Motor neuron (in vitro differentiated cells): Measurements from ENCODE around the gene NCKAP5. TPM values are rescaled to one million over a fixed set of nuclear protein-coding genes. Genes with fewer than 3 reads are reported as not detected.

Source experiments
- ATAC-seq, 8 experiments: fragments of 200-7000 bp; cut with Tn5 transposase; replicated peaks in 6 of 8; 2 replicates each; pipeline ENCODE4 v1.8.0; 2021; ENCODE audit warnings: mild to moderate bottlenecking in 8 of 8, moderate library complexity in 8 of 8
- H3K27ac ChIP-seq, 2 donors: fragments of 250-450 bp; sonication (Bioruptor Pico); 2 replicates each; pipeline ENCODE4 v1.9.0; 2021; ENCODE audit warnings: antibody characterized with exemption in 2 of 2, mild to moderate bottlenecking in 2 of 2, moderate library complexity in 1 of 2
- H3K4me1 ChIP-seq, 2 donors: fragments of 250-450 bp; sonication (Bioruptor Pico); replicated peaks in 1 of 2; 2 replicates each; pipeline ENCODE4 v1.6.1; 2021; ENCODE audit warnings: antibody characterized with exemption in 2 of 2, mild to moderate bottlenecking in 2 of 2, moderate library complexity in 1 of 2
- H3K4me3 ChIP-seq, 5 donors: fragments of 250-450 bp; sonication (Bioruptor Pico); 2 replicates each; pipeline ENCODE4 v1.9.0; 2021; ENCODE audit warnings: antibody characterized with exemption in 5 of 5, mild to moderate bottlenecking in 5 of 5, moderate library complexity in 4 of 5
- WGBS, 10 experiments: fragments of 450-650 bp; shearing (Covaris generic); methylation state at CpG; one replicate each; pipeline ENCODE4 v1.0.0; 2022; 5-methylcytosine and 5-hydroxymethylcytosine counted together
- in situ Hi-C, 9 experiments: fragments of 400-800 bp; cut with MboI; loops; one replicate each; pipeline ENCODE4 v1.15.0; 2021; ENCODE audit warnings: low sequenced_read_pairs in 9 of 9, low pct_unique_long_range_greater_than_20kb in 2 of 9; ENCODE audit not compliant: unreplicated experiment in 9 of 9
- total RNA-seq, 8 experiments: library from RNA; unstranded; fragments of 300-600 nt; gene quantifications; 2 replicates each; pipeline versions ENCODE4 v1.2.3 to v1.2.4, GENCODE V29; 2022

NCKAP5 gene
- total RNA-seq, 8 experiments from 2014 or later = 0.66 to 16.2 (median 5.9) TPM

DNA sequence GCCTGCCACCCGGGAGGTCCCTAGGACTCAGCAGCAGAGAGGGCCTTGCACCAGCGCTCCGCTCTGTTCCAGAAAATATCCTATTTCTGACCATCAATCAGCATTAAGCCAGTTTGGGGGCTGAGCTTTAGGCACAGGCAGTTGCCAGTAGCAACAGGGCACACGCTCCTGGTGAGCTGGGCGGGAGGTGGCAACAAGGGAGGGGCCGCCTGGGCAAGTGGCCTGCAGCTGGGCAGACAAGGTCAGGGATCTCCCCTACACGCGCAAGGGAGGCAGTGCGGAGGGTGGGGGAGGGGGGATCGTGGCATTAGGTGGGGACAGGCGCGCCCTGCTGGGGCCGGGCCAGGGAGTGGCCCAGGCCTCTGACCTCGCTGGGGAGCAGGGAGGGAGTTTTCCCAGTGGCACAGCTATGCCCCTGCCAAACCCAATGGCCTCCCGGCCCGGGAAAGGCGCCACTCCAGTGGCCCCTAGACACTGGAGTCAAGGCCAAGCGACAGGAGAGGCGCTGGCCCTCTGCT lies 302.8 kb downstream of the NCKAP5 start:
- in situ Hi-C loops = loop anchor here in 1 of 9 experiments (25.0 kb wide), 1 partner anchor 522 kb away; no protein-coding TSS in a partner anchor
- ATAC-seq = peak in 6 of 8 experiments; percentile 19 to 75 (median 72)
- 0% methylated on average over 1 of the region's 19 CpGs; no CpG with 5 or more reads in 9 of the 10 experiments for WGBS, 10 experiments
- Histone ChIP-seq H3K4me3 (peak overlapping the region; percentile 44 to 53 (median 48)), H3K4me1 (peaks cover 16 to 28% of the 10 kb centered on the region in 2 donors), H3K27ac (peak overlapping the region in 1 of 2 donors; percentile 12)

- H3K4me1 ChIP-seq = peaks cover 16 to 28% of the 10 kb centered on the region in 2 donors
- peak overlapping the region in 1 of 2 donors; percentile 12 for H3K27ac ChIP-seq
- in situ Hi-C loops = loop anchor here in 1 of 9 experiments (25.0 kb wide), 1 partner anchor 522 kb away; no protein-coding TSS in a partner anchor
- H3K4me3 ChIP-seq = peak overlapping the region; percentile 44 to 53 (median 48)
- ATAC-seq = no peak
- 17 to 92% (median 42%) methylated on average over 1 to 7 of the region's 7 CpGs; no CpG with 5 or more reads in 1 of the 10 experiments for WGBS, 10 experiments
Observed at GRCh38 chr2:133264989-133265401, 303.3 kb downstream of the NCKAP5 start.

- no peak overlapping the region for H3K4me3 ChIP-seq
- ATAC-seq = peak in 1 of 8 experiments; percentile 13
- no peak overlapping the region for H3K27ac ChIP-seq
- in situ Hi-C loops = loop anchor here in 1 of 9 experiments (25.0 kb wide), 1 partner anchor 524 kb away; no protein-coding TSS in a partner anchor
- H3K4me1 ChIP-seq = peaks cover 16 to 28% of the 10 kb centered on the region in 2 donors
- 53 to 100% (median 79%) methylated on average over 1 to 2 of the region's 2 CpGs; no CpG with 5 or more reads in 6 of the 10 experiments for WGBS, 10 experiments
Observed at GRCh38 chr2:133262893-133263292, 305.4 kb downstream of the NCKAP5 start.

DNA sequence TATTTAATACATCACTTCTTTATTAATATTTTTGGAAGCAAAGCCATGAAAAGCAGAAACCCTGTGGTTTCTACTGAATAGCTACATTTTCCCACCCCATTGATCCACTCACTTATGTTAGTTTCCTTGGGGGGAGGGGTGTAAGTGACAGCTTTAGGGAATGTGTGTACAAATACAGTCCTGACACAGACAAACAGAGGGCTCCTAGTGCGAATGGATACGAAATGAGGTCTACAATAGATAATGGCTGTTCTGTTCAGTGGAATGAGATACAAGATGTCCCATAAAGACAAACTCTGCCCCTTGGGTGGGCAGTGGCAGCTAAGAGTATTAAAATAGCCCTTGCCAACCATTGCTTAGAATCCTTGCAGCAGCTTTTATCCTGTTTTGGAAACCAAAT lies 312.9 kb downstream of the NCKAP5 start:
- in situ Hi-C loops = loop anchor here in 1 of 9 experiments (25.0 kb wide), 1 partner anchor 532 kb away; no protein-coding TSS in a partner anchor
- WGBS, 10 experiments = 70 to 93% (median 82%) methylated on average over 2 of the region's 2 CpGs; no CpG with 5 or more reads in 4 of the 10 experiments
- peak in 1 of 8 experiments; percentile 36 for ATAC-seq
- Histone ChIP-seq H3K4me3 (no peak overlapping the region), H3K27ac (no peak overlapping the region), H3K4me1 (no peaks in the 10 kb centered on the region)

DNA sequence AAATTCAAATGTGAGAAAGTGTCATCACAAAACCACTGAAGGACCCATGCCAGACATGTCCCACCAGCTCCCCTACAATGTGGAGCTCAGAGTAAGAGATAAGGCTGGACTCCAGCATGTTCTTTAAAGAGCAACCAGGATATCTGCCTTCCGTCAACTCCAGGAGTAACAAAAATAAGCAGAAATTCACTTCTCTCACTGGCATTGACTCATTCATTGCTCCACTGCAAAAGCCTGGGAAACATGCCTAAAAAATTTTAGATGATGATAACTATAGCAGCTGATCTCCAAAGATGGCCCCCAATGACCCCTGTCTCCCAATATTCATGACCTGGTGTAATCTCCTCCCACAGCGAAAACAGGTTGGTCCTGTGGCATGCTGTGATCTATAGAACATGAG lies 314.5 kb downstream of the NCKAP5 start:
- ATAC-seq = no peak
- 83 to 100% (median 100%) methylated on average over 1 of the region's 2 CpGs; no CpG with 5 or more reads in 3 of the 10 experiments for WGBS, 10 experiments
- in situ Hi-C loops = loop anchor here in 1 of 9 experiments (25.0 kb wide), 1 partner anchor 534 kb away; no protein-coding TSS in a partner anchor
- Histone ChIP-seq H3K4me3 (no peak overlapping the region), H3K27ac (no peak overlapping the region), H3K4me1 (no peaks in the 10 kb centered on the region)

GRCh38 chr2:133252780-133253355 lies 315.4 kb downstream of the NCKAP5 start:
- no peak overlapping the region for H3K27ac ChIP-seq
- no peak for ATAC-seq
- WGBS, 10 experiments = 40 to 100% (median 76%) methylated on average over 1 to 4 of the region's 5 CpGs

DNA sequence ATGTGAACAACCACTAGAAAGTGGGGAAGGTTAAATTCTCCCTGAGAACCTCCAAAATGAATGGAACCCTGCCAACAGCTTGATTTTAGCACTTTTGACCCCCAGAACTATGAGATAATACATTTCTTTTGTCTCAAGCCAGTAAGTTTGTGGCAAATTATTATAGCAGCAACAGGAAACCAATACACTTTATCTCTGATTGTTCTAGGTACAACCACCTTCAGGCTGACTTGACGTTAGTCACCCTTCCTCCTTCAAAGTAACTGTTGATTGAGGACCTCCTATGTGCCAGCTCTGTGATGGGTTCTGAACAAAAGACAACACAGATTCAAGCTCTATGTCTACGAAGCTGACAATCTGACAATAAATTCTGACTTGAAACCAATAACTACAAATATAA lies 318.9 kb downstream of the NCKAP5 start:
- Histone ChIP-seq H3K4me1 (peaks cover 0 to 3% of the 10 kb centered on the region in 2 donors), H3K27ac (no peak overlapping the region), H3K4me3 (no peak overlapping the region)
- in situ Hi-C loops = no loop called here
- ATAC-seq = no peak
- 67 to 100% (median 90%) methylated on average over 1 to 2 of the region's 2 CpGs; no CpG with 5 or more reads in 2 of the 10 experiments for WGBS, 10 experiments

More at GRCh38 chr2:133252780-133253355, 315.4 kb downstream of the NCKAP5 start:
- Histone ChIP-seq H3K4me3 (no peak overlapping the region), H3K4me1 (no peaks in the 10 kb centered on the region)
- in situ Hi-C loops = loop anchor here in 1 of 9 experiments (25.0 kb wide), 1 partner anchor 534 kb away; no protein-coding TSS in a partner anchor

DNA sequence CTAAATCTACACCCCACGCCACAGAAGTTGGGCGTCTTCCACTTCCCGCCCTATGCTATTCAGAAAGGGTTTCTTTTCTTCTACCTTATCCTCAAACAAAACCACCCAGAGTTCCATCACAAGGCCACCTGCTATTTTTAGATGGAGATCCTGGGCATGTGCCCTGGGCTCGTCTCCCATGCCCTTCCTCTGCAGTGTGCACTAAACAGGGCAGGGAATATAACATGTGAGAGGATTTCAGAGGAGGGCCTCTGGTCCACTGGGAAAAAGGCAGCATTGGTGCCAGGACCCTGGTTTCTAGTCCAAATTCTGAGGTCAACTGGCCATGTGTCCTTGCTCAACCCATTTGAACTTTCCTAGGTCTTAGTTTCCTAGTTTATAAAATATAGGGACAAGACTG lies 320.0 kb downstream of the NCKAP5 start:
- Histone ChIP-seq H3K4me3 (no peak overlapping the region), H3K27ac (no peak overlapping the region), H3K4me1 (peaks cover 0 to 3% of the 10 kb centered on the region in 2 donors)
- in situ Hi-C loops = no loop called here
- 40 to 100% (median 92%) methylated on average over 1 to 4 of the region's 4 CpGs; no CpG with 5 or more reads in 5 of the 10 experiments for WGBS, 10 experiments
- no peak for ATAC-seq

GRCh38 chr2:133247631-133248030 lies 320.6 kb downstream of the NCKAP5 start:
- in situ Hi-C loops = no loop called here
- Histone ChIP-seq H3K4me1 (peaks cover 0 to 3% of the 10 kb centered on the region in 2 donors), H3K27ac (no peak overlapping the region), H3K4me3 (no peak overlapping the region)
- 0 to 100% (median 86%) methylated on average over 1 to 2 of the region's 2 CpGs; no CpG with 5 or more reads in 2 of the 10 experiments for WGBS, 10 experiments
- no peak for ATAC-seq

DNA sequence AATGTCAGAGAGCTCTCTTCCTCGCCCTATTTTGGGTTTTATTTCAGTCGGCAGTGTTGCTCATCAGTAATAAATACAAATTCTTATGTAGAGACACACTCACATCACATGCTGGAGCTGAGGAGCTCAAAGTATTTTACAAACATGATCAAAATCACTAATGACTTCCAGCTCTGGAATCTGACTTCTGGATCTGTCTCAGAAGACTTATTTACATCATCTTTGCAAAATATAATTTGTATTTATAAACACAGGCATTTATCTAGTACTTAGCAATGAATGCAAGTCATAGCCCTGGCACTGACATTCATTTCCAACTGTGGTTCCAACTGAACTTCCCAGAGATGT lies 327.1 kb downstream of the NCKAP5 start:
- in situ Hi-C loops = no loop called here
- WGBS, 10 experiments = 0 to 85% (median 56%) methylated on average over 1 to 2 of the region's 2 CpGs; no CpG with 5 or more reads in 1 of the 10 experiments
- peak in 3 of 8 experiments; percentile 69 to 88 (median 81) for ATAC-seq
- H3K4me1 ChIP-seq = peaks cover 5 to 7% of the 10 kb centered on the region in 2 donors
- H3K4me3 ChIP-seq = no peak overlapping the region
- H3K27ac ChIP-seq = no peak overlapping the region

DNA sequence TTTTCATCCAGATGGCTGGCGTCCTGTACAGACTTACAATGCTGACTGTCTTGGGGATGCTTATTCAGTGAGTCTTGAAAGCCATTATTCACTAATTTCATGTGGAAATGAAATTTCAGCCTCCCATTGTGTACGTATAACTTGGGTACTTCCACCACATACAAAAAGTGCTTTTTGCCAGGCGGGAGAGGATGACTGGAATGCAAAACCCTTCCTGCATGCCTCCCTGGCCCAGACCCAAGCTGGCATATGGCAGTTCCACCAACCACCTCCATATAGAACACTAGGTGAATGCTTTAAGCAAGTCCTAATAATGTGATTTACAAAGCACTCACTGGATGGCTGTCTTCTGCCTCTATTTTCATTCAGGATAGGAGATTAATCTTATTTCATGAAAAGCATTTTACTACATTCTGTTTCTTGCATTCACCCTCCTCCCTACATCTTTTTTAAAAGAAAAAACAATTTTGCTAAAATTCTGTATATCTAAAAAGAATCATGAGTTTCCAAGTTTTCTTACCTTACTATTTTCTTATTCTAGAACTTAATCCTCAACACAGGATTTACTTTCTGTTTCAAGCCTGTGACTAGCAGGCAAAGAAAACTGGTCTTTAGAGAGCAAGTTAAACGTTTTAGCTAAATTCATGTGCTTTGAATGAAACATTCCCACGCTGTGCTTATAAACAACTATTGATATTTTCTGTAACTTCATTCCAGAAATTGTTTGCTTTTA lies 327.6 kb downstream of the NCKAP5 start:
- peak in 4 of 8 experiments; percentile 30 to 49 (median 38) for ATAC-seq
- in situ Hi-C loops = no loop called here
- WGBS, 10 experiments = 0 to 100% (median 73%) methylated on average over 1 to 4 of the region's 5 CpGs
- no peak overlapping the region for H3K27ac ChIP-seq
- no peak overlapping the region for H3K4me3 ChIP-seq
- H3K4me1 ChIP-seq = peaks cover 4 to 5% of the 10 kb centered on the region in 2 donors

DNA sequence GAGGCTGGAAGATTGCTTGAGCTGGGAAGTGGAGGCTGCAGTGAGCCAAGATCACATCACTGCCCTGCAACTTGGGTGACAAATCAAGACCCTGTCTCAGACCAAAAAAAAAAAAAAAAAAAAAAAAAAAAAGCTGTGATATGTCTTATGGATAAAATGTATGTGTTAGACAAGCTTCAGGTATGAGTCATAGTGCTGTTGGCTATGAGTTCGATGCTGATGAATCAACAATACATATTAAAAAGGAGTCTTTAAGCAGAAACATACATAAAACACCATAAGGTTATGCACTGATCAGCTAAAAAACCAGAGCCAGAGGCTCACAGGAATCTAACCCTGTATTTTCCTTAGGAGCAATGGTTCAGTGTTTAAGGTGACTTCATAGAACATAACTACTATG lies 332.3 kb downstream of the NCKAP5 start:
- WGBS, 10 experiments = 0 to 100% (median 11%) methylated on average over 1 of the region's 1 CpG; no CpG with 5 or more reads in 3 of the 10 experiments
- in situ Hi-C loops = no loop called here
- ATAC-seq = peak in 3 of 8 experiments; percentile 40 to 55 (median 42)
- Histone ChIP-seq H3K4me3 (no peak overlapping the region), H3K4me1 (peaks cover 14 to 16% of the 10 kb centered on the region in 2 donors), H3K27ac (no peak overlapping the region)

DNA sequence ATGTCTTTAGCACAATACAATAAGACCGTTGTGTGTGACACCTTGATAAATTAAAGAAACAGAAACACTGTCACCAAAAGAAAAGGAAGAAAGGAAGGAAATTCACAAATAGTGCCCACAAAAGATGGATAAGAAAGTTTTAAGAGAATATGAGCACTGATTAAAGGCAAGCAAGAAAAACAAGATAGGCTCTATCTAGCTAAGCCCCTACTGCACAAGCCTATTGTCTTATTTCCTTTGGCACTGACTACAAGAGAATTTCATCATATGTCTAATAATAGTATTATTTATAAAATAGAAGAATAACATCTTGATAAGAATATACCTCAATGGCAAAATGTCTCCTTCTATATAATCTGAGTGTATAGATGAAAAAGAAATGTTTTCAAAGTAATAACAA lies 335.7 kb downstream of the NCKAP5 start:
- ATAC-seq = no peak
- no peak overlapping the region for H3K4me3 ChIP-seq
- in situ Hi-C loops = no loop called here
- peaks cover 9 to 13% of the 10 kb centered on the region in 2 donors for H3K4me1 ChIP-seq
- no peak overlapping the region for H3K27ac ChIP-seq
- 0 to 100% (median 40%) methylated on average over 1 of the region's 1 CpG; no CpG with 5 or more reads in 1 of the 10 experiments for WGBS, 10 experiments
